AG08395 (cell line): ENCODE measurements around the gene MYMX.
"Not testable (repeated sequence)": the region's sequence is repeated elsewhere in the genome, so short reads cannot be mapped to it uniquely, and the experiment has no call there.

Experiments
- DNase-seq: peaks from one replicate; pipeline ENCODE4 v3.0.0; 2012; ENCODE audit warnings: mixed read lengths, low spot score

MYMX gene

GRCh38 chr6:44219815-44220784, 3.4 kb downstream of the MYMX start:
- no peak for DNase-seq

GRCh38 chr6:44220913-44221290, 4.2 kb downstream of the MYMX start:
- DNase-seq = no peak

GRCh38 chr6:44221291-44221960, 4.7 kb downstream of the MYMX start:
- DNase-seq = peak; percentile 75

- DNase-seq = no peak
These were observed 5.2 kb downstream of the MYMX start for GRCh38 chr6:44221961-44222335.

GRCh38 chr6:44222486-44223318, 6.0 kb downstream of the MYMX start:
- DNase-seq = no peak

DNA sequence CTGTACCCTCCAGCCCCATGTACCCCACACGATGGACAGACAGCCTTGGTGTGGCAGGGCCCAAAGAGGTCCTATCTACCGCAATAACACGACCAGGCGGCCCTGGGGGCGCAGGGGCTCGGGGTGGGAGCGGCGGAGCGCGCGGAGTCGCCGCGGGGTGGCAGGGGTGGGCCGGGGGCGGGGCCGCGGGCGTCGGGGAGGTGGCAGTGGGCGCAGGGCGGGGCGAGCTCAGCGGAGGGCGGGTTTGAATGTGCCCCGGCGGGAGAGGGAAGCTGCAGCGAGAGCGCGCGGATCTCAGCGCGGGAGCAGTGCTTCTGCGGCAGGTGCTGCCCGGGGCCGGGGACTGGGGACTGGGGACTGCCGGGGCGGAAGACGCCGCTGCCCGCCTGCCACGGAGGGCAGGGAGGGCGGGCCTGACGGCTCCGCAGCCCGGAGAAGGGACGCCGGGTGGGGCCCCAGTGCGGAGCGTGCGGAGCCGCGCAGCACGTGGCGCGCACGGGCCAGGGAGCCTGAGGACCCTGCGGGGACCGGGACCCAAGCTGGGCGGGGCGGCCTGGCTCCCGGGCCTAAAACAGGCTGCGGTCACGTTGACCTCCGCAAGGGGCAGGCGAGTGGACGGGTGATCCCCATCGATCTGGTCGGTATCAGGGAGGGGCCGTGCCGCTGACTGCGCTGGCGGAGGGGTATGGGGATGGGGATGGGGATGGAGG, 6.7 kb downstream of the MYMX start, which contains the start of gene SLC29A1:
Gene SLC29A1, plus strand, starts transcription at position 277 of the 710 bp plus-strand sequence. CDS start 3,719 bp downstream, outside the sequence.
- peak; percentile 83 for DNase-seq

DNA sequence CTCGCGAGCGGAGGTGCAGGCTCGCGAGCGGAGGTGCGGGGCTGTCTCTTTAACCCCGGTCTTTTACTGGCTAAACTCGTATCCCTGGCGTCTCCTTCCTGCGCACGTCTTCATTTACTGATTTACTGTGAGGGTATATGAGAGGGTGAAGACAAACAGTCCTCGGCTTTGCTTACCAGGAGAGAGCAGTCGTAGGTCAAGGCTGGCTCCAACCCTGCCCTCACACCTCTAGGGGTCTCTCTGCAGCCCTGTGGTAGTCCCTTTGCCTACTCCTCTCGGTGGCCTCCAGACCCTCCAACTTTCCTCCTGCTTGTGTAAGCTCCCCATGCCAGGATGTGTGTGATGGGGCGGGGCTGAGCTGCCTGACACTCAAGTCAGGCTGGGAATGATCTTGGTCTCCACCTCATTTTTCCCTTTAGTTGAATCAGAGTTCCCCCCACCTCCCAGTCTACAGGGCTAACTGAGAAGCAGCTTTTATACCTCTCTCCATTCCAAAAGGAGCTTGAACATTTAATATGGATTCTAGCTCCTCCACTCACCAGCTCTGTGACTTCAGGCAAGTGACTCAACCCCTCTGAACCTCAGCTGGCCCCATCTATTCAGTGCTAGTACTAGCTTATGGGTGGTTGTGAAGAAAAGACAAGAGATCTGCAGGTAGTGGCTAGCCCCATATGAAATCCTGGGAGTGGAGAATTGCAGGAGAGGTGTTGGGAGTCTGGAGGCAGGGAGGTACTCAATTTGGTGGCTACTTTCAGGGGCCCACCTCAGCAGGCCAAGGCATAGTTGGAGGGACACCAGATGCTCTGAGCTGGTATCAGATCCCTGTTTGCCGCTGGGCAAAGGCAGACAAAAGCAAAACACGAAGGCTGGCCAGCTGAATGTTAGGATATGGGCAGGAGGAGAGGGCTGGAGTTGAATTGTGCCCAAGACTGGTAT, 7.6 kb downstream of the MYMX start:
- no peak for DNase-seq

DNA sequence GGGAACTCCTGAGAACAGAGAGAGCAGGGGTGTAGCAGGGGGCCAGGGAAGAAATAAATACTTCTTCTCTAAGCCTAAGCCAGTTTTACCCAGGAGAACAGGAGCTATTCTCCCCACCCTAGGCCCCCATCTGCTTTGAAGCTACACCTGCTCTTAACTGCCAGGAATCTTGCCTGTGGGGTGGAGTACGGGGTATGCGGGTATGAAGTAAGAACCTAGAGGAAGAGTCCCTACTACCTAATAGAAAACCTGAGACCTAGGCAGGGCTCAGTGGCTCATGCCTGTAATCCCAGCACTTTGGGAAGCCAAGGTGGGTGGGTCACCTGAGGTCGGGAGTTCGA, 8.2 kb downstream of the MYMX start:
- no peak for DNase-seq

GRCh38 chr6:44225579-44226325, 9.0 kb downstream of the MYMX start:
- no peak for DNase-seq

DNA sequence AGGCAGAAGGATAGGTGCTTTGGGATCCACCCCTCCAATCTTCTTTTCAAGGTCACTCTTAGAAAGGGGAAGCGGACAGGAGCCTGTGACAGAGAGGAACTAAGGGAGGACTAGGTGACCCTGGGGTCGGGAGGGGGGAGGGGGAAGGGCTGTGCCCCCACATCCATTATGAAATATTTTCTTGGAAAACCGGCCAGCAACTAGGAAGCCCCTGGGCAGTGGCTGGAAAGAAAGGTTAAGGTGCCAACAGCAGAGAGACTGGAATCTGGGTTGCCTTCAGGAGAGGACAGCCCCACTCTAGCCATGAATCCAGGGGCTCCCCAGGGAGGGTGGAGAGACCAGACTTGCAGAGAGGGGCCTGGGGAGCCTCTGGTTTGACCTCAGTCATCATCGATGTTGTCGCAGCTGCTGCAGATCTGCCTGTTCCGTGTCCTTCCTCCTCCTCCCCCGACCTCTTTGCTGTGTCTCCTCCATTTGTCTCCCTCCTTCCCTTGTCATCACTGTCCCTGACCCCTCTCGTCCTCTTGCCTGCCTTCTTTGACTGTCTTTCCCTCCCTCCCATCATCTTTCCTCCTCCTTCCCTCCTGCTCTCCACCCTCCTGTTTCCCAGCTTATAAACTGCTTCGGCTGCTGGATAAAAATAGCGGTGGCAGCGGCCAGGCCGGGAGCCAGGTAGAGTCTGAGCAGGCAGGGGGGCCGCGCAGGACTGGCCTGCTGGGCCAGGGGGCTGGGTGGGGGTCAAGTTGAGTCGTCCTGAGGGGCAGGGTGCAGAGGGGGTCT, 9.8 kb downstream of the MYMX start:
- DNase-seq = no peak

DNA sequence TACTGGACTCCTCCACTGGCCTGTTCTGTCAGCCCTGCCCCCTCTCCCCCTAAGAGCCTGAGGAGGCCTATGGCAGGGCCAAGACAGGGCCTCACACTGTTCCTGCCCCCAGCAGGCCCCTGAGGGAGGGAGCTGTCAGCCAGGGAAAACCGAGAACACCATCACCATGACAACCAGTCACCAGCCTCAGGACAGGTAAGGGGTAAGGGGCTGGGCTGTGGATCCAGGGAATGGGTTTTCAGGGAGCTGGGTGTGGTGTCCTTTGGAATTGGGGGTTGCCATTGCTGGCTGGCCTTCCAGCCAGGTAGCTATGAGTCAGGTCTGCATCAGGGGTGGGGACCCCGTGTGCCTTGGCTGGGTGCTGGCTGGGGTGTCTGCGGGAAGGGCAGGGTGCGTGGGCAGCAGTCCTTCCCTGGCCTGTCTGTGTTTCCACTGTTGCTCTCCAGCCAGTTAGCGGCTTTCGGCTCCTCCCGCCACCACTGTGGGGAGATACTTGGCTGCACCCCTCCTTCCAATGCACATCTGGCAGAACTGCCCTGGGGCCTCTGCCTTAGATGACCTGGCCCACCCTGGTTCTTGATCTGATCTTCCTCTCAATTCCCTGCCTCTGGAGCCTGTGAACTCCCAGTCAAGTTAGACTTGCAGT, 10.5 kb downstream of the MYMX start:
- no peak for DNase-seq

DNA sequence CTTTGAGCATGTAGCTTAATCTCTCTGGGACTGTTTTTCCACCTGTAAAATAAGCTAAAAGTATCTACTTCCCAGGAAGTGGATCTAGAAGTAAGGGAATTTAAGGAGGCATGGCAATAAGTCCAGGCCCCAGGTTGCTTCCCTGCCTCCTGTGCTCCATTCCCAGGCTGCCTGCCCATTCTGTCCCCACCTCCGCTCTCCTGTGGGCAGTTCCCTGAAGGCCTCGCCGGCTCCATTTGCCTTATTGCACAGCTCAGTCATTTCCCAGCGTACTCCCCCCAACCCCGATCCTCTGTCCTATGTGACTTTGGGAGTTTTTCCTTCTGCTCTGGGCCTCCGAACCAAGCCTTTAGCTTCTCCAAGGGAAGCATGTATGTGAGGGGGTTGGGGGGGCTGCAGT, 11.3 kb downstream of the MYMX start:
- no peak for DNase-seq

DNA sequence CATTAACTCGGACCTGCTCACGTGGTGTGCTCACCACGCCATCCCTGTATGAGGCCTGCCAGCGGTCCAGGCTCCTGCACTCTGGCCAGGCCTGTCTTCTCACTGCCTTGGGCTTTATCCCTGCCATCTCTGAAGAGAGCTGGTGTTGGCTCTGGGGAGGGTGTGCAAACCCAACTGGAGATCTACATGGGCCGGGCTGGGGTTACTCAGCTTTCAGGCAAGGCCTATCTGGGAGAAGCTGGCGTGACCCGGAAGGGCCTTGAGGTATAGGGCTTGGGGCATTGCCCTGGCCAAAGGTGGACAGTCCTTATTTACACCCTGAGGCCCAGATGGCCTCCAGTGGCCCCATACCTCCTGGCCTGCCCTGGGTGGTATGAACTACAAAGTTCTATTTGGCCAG, 11.7 kb downstream of the MYMX start:
- no peak for DNase-seq

DNA sequence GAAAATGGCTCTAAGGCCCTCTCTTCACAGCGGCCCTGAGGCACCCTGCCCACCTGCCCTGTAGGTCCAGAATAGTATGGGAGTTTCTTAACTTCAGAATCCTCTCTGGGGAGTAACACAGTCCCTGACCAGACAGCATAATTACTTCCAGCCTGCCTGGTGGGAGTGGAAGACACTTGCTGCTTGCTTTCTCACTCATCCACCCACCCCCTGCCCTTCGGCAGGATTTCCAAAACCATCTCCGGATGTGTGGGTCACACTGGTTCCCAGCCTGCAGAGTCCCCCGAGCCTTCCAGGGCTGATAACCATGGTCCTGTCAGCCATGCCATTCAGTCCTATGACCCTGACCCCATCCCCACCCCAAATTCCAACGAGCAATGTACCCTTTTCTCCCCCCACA, 12.1 kb downstream of the MYMX start:
- DNase-seq = no peak

DNA sequence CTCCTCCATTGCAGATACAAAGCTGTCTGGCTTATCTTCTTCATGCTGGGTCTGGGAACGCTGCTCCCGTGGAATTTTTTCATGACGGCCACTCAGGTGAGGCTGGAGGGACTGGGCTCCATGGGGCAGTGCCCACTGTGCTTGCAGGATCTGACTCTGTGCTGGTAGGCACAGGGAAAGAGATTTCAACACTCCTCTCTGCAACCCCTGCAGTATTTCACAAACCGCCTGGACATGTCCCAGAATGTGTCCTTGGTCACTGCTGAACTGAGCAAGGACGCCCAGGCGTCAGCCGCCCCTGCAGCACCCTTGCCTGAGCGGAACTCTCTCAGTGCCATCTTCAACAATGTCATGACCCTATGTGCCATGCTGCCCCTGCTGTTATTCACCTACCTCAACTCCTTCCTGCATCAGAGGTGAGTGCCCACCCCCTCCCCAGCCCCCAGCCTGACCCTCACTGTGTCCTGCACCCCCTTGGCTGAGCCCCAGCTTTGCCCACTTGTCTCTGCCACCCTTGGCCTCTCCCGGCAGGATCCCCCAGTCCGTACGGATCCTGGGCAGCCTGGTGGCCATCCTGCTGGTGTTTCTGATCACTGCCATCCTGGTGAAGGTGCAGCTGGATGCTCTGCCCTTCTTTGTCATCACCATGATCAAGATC, 12.8 kb downstream of the MYMX start:
- DNase-seq = no peak

DNA sequence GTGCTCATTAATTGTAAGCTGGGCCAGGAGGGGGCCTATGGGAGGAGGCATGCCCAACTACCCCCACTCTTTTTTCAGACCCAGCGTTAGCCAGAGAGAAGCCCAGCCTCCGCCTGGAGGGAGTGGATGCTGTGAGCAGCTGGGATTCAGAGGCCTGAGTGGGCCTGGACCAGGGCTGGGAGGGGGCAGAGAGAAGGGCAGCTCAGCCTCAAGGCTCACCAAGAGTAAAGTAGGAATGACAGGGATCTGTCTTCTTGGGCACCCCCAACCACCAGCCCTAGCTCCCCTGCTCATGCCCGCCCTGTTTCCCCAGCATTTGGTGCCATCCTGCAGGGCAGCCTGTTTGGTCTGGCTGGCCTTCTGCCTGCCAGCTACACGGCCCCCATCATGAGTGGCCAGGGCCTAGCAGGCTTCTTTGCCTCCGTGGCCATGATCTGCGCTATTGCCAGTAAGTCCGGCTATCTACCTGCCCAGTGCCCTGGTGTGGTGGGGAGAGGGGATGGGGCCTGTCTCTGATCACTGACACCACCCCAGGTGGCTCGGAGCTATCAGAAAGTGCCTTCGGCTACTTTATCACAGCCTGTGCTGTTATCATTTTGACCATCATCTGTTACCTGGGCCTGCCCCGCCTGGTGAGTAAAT, 13.4 kb downstream of the MYMX start:
- no peak for DNase-seq

- DNase-seq = not testable (repeated sequence)
These were observed 14.7 kb downstream of the MYMX start for GRCh38 chr6:44231426-44231825.
